CD14-positive monocyte (primary cell): ENCODE results near the gene KDM6A. TPM values are rescaled to one million over a fixed set of nuclear protein-coding genes. Genes with fewer than 3 reads are reported as not detected.

Source experiments
- DNase-seq, 3 donors: peaks; one replicate each; pipeline ENCODE4 v3.0.0-alpha.2; 2011 to 2022
- H2AFZ ChIP-seq: 2 replicates; pipeline ENCODE4 v1.6.0; 2012; ENCODE audit warnings: mild to moderate bottlenecking, low read depth, low read length, inconsistent platforms; ENCODE audit not compliant: insufficient read depth, poor library complexity, severe bottlenecking
- H3K27ac ChIP-seq, 2 donors: 1 replicate in 1 of 2; 2 replicates in 1 of 2; pipeline ENCODE4 v1.5.1; 2012 to 2013; ENCODE audit warnings: low read length in 2 of 2, control low read depth in 1 of 2, inconsistent platforms in 1 of 2, low read depth in 1 of 2, mild to moderate bottlenecking in 1 of 2
- H3K27me3 ChIP-seq, 2 donors: one replicate each; pipeline versions ENCODE4 v1.6.0 to v1.6.1; 2011 to 2013; ENCODE audit warnings: low read length in 2 of 2; ENCODE audit not compliant: control insufficient read depth in 2 of 2, insufficient read depth in 2 of 2
- H3K36me3 ChIP-seq, 2 donors: replicated peaks in 1 of 2; 1 replicate in 1 of 2; 2 replicates in 1 of 2; pipeline versions ENCODE4 v1.5.1 to v1.6.1; 2012 to 2013; ENCODE audit warnings: low read length in 2 of 2, control low read depth in 1 of 2, inconsistent platforms in 1 of 2, mild to moderate bottlenecking in 1 of 2; ENCODE audit not compliant: insufficient read depth in 2 of 2, control insufficient read depth in 1 of 2
- H3K4me1 ChIP-seq, 2 donors: 1 replicate in 1 of 2; 2 replicates in 1 of 2; pipeline versions ENCODE4 v1.5.1 to v1.6.1; 2012 to 2013; ENCODE audit warnings: low read length in 2 of 2, control low read depth in 1 of 2, inconsistent platforms in 1 of 2, mild to moderate bottlenecking in 1 of 2, moderate library complexity in 1 of 2; ENCODE audit not compliant: insufficient read depth in 2 of 2, control insufficient read depth in 1 of 2
- H3K4me2 ChIP-seq: replicated peaks from 2 replicates; pipeline ENCODE3; 2012; ENCODE audit warnings: low read length, moderate library complexity, mild to moderate bottlenecking; ENCODE audit not compliant: poor library complexity, severe bottlenecking; ENCODE audit errors: extremely low read depth
- H3K4me3 ChIP-seq, 3 experiments: fragments of 200-600 bp in 1 of 3; sonication (generic) in 1 of 3; replicated peaks in 1 of 3; 1 replicate in 2 of 3; 2 replicates in 1 of 3; pipeline ENCODE4 v1.5.1; 2011 to 2013; ENCODE audit warnings: low read length in 3 of 3, mild to moderate bottlenecking in 3 of 3, control low read depth in 2 of 3, low read depth in 2 of 3, inconsistent platforms in 1 of 3, moderate library complexity in 1 of 3
- H3K79me2 ChIP-seq: 2 replicates; pipeline ENCODE4 v1.6.0; 2012; ENCODE audit warnings: mild to moderate bottlenecking, control low read depth, inconsistent platforms, low read length, moderate library complexity; ENCODE audit not compliant: insufficient read depth
- H3K9ac ChIP-seq: 2 replicates; pipeline ENCODE4 v1.6.0; 2017; ENCODE audit warnings: low read length, mild to moderate bottlenecking; ENCODE audit not compliant: insufficient read depth, poor library complexity, severe bottlenecking
- H3K9me3 ChIP-seq, 2 donors: replicated peaks in 1 of 2; 1 replicate in 1 of 2; 2 replicates in 1 of 2; pipeline versions ENCODE4 v1.5.1 to v1.6.1; 2012 to 2013; ENCODE audit warnings: low read length in 2 of 2, control low read depth in 1 of 2; ENCODE audit not compliant: control insufficient read depth in 1 of 2, insufficient read depth in 1 of 2
- H4K20me1 ChIP-seq: 2 replicates; pipeline ENCODE4 v1.6.0; 2012; ENCODE audit warnings: mild to moderate bottlenecking, low read length, control low read depth, moderate library complexity; ENCODE audit not compliant: insufficient read depth
- H3K27ac Mint-ChIP-seq, 7 donors: one replicate each; pipeline ENCODE4 v1.8.0; 2020; ENCODE audit warnings: mild to moderate bottlenecking in 7 of 7, mixed read lengths in 7 of 7, moderate library complexity in 6 of 7, inconsistent platforms in 2 of 7
- H3K27me3 Mint-ChIP-seq, 3 donors: one replicate each; pipeline ENCODE4 v1.8.0; 2021 to 2022; ENCODE audit warnings: low read depth in 3 of 3, mild to moderate bottlenecking in 3 of 3, mixed read lengths in 3 of 3, moderate library complexity in 3 of 3, inconsistent platforms in 1 of 3
- H3K36me3 Mint-ChIP-seq, 2 donors: one replicate each; pipeline ENCODE4 v1.8.0; 2020; ENCODE audit warnings: mixed read lengths in 2 of 2, inconsistent platforms in 1 of 2, mild to moderate bottlenecking in 1 of 2
- H3K4me1 Mint-ChIP-seq: one replicate; pipeline ENCODE4 v1.8.0; 2020; ENCODE audit warnings: mild to moderate bottlenecking, mixed read lengths
- H3K4me3 Mint-ChIP-seq, 2 donors: one replicate each; pipeline ENCODE4 v1.8.0; 2020; ENCODE audit warnings: mild to moderate bottlenecking in 2 of 2, mixed read lengths in 2 of 2, moderate library complexity in 1 of 2
- H3K9me3 Mint-ChIP-seq, 7 donors: one replicate each; pipeline ENCODE4 v1.8.0; 2020 to 2022; ENCODE audit warnings: mixed read lengths in 7 of 7, mild to moderate bottlenecking in 6 of 7, moderate library complexity in 6 of 7, inconsistent platforms in 2 of 7
- CTCF ChIP-seq: fragments of 200-600 bp; IDR thresholded peaks from one replicate; pipeline ENCODE4 v1.8.0; 2022; ENCODE audit warnings: antibody characterized with exemption, mild to moderate bottlenecking
- WGBS: methylation state at CpG from one replicate; pipeline ENCODE4 v1.1.5; 2013; ENCODE audit warnings: missing lambda C conversion rate; ENCODE audit not compliant: insufficient coverage; 5-methylcytosine and 5-hydroxymethylcytosine counted together
- intact Hi-C, 2 donors: fragments of 100-400 bp; cut with micrococcal nuclease; formaldehyde crosslinking; loops; one replicate each; pipeline versions ENCODE4 v1.15.0 to v1.15.1; 2023
- polyA plus RNA-seq, 3 donors: library from polyadenylated mRNA; depleted of rRNA in 1 of 3; unstranded in 2 of 3; stranded (reverse) in 1 of 3; fragments of 300-500 nt in 2 of 3; fragments of >200 nt in 1 of 3; fragmentation: Illumina TruSeq in 2 of 3; gene quantifications; 1 replicate in 2 of 3; 2 replicates in 1 of 3; pipeline ENCODE4 v1.2.3, GENCODE V29; 2012 to 2021

Gene KDM6A
- polyA plus RNA-seq, 3 donors: 7.6 to 35.0 (median 13.8) TPM

- WGBS: no CpG with 5 or more reads among the region's 2 CpGs
- peak overlapping the region in 3 of 7 donors; percentile 20 to 80 (median 30) for H3K27ac Mint-ChIP-seq
Measured at GRCh38 chrX:45077748-45078424, 204.9 kb downstream of the KDM6A start.

GRCh38 chrX:45083314-45083713, 210.3 kb downstream of the KDM6A start:
- TF ChIP-seq CTCF: no peak
- Histone ChIP-seq H3K27me3 (no peaks in the 10 kb centered on the region), H4K20me1 (peaks cover 27% of the 10 kb centered on the region), H3K4me1 (no peaks in the 10 kb centered on the region), H3K27ac (peak overlapping the region in 1 of 2 donors; percentile 26), H3K36me3 (peaks cover 20 to 94% of the 10 kb centered on the region in 2 donors), H3K9ac (no peak overlapping the region), H3K4me3 (no peak overlapping the region), H3K9me3 (no peaks in the 10 kb centered on the region), H3K4me2 (no peak overlapping the region), H2AFZ (no peak overlapping the region), H3K79me2 (no peaks in the 10 kb centered on the region)
- H3K27ac Mint-ChIP-seq: no peak overlapping the region
- no peak overlapping the region for H3K4me3 Mint-ChIP-seq
- H3K36me3 Mint-ChIP-seq: peaks cover 33 to 92% of the 10 kb centered on the region in 2 donors
- H3K9me3 Mint-ChIP-seq: no peaks in the 10 kb centered on the region
- WGBS: no CpG with 5 or more reads among the region's 2 CpGs
- DNase-seq: no peak
- H3K27me3 Mint-ChIP-seq: no peaks in the 10 kb centered on the region
- intact Hi-C loops: no loop called here
- H3K4me1 Mint-ChIP-seq: no peaks in the 10 kb centered on the region

More at GRCh38 chrX:45077748-45078424, 204.9 kb downstream of the KDM6A start:
- H4K20me1 ChIP-seq: peaks cover 46% of the 10 kb centered on the region
- no peaks in the 10 kb centered on the region for H3K9me3 ChIP-seq
- no peaks in the 10 kb centered on the region for H3K4me1 ChIP-seq
- peaks cover 4% of the 10 kb centered on the region for H3K4me1 Mint-ChIP-seq
- H3K27me3 Mint-ChIP-seq: no peaks in the 10 kb centered on the region
- peaks cover 21% of the 10 kb centered on the region for H3K79me2 ChIP-seq
- no peaks in the 10 kb centered on the region for H3K9me3 Mint-ChIP-seq
- intact Hi-C loops: no loop called here
- H3K9ac ChIP-seq: no peak overlapping the region
- DNase-seq: no peak
- no peak overlapping the region for H2AFZ ChIP-seq
- H3K36me3 ChIP-seq: peaks cover 3 to 78% of the 10 kb centered on the region in 2 donors
- peak overlapping the region in 1 of 2 donors; percentile 34 for H3K27ac ChIP-seq
- H3K4me2 ChIP-seq: no peak overlapping the region
- no peak for TF ChIP-seq CTCF
- peaks cover 24 to 74% of the 10 kb centered on the region in 2 donors for H3K36me3 Mint-ChIP-seq
- H3K27me3 ChIP-seq: no peaks in the 10 kb centered on the region
- H3K4me3 Mint-ChIP-seq: peak overlapping the region in 1 of 2 donors; percentile 60
- H3K4me3 ChIP-seq: no peak overlapping the region
